NCI-H1930 (cell line): ENCODE measurements around the gene BCAR3.
"Not testable (repeated sequence)": the region's sequence is repeated elsewhere in the genome, so short reads cannot be mapped to it uniquely, and the experiment has no call there.

Experiments used
- DNase-seq, 2 experiments: peaks; one replicate each; lab custom pipeline; 2025; lab: John Stamatoyannopoulos, UW

Gene BCAR3

GRCh38 chr1:93596329-93597089 is 85.1 kb downstream of the BCAR3 start:
- DNase-seq, result no peak

- no peak for DNase-seq
These were observed 85.9 kb downstream of the BCAR3 start for GRCh38 chr1:93595743-93596142.

GRCh38 chr1:93595266-93595665 is 86.4 kb downstream of the BCAR3 start:
- no peak for DNase-seq

- DNase-seq, result no peak
These were observed 87.1 kb downstream of the BCAR3 start for GRCh38 chr1:93594603-93594880.

- no peak for DNase-seq
These were observed 87.6 kb downstream of the BCAR3 start for GRCh38 chr1:93593854-93594602.

- no peak for DNase-seq
These were observed 89.1 kb downstream of the BCAR3 start for GRCh38 chr1:93592551-93592949.

GRCh38 chr1:93591676-93592550 is 89.7 kb downstream of the BCAR3 start:
- DNase-seq, result peak; percentile 23 to 45

- not testable (repeated sequence) for DNase-seq
These were observed 90.4 kb downstream of the BCAR3 start for GRCh38 chr1:93591291-93591675.

- no peak for DNase-seq
These were observed 92.7 kb downstream of the BCAR3 start for GRCh38 chr1:93588955-93589354.

- DNase-seq, result no peak
These were observed 93.4 kb downstream of the BCAR3 start for GRCh38 chr1:93588206-93588605.

GRCh38 chr1:93587354-93587753 is 94.3 kb downstream of the BCAR3 start:
- no peak for DNase-seq

- no peak for DNase-seq
These were observed 96.3 kb downstream of the BCAR3 start for GRCh38 chr1:93585059-93585966.

GRCh38 chr1:93584261-93585003 is 97.2 kb downstream of the BCAR3 start:
- DNase-seq, result no peak

GRCh38 chr1:93581917-93582850 is 99.5 kb downstream of the BCAR3 start:
- no peak for DNase-seq

- no peak for DNase-seq
These were observed 101.7 kb downstream of the BCAR3 start for GRCh38 chr1:93579891-93580290.

- no peak for DNase-seq
These were observed 102.5 kb downstream of the BCAR3 start for GRCh38 chr1:93578911-93579825.

GRCh38 chr1:93578433-93578830 is 103.2 kb downstream of the BCAR3 start:
- DNase-seq, result no peak

GRCh38 chr1:93577536-93578432 is 103.9 kb downstream of the BCAR3 start:
- no peak for DNase-seq
